T-helper 17 cell (primary cell): ENCODE measurements around the gene CTDSP1. TPM values are rescaled to one million over a fixed set of nuclear protein-coding genes. Genes with fewer than 3 reads are reported as not detected.

Experiments
- ATAC-seq: fragments of 150-1000 bp; cut with Tn5 transposase; 2 replicates; pipeline ENCODE4 v1.10.0; 2021; ENCODE audit warnings: mild to moderate bottlenecking, moderate library complexity
- DNase-seq, 3 donors: peaks; one replicate each; pipeline versions ENCODE4 v3.0.0 to v3.0.0-alpha.2; 2020 to 2021
- H3K9me3 ChIP-seq: one replicate; pipeline ENCODE4 v1.7.0; 2013; ENCODE audit warnings: low read length, mild to moderate bottlenecking; ENCODE audit not compliant: control insufficient read depth, poor library complexity, severe bottlenecking
- H3K27ac Mint-ChIP-seq: one replicate; pipeline ENCODE4 v1.8.0; 2022; ENCODE audit warnings: mild to moderate bottlenecking, moderate library complexity, mixed read lengths
- H3K27me3 Mint-ChIP-seq: one replicate; pipeline ENCODE4 v1.8.0; 2022; ENCODE audit warnings: mixed read lengths
- H3K36me3 Mint-ChIP-seq: one replicate; pipeline ENCODE4 v1.8.0; 2022; ENCODE audit warnings: low read depth, mixed read lengths
- H3K4me1 Mint-ChIP-seq: one replicate; pipeline ENCODE4 v1.8.0; 2022; ENCODE audit warnings: mild to moderate bottlenecking, mixed read lengths
- H3K4me3 Mint-ChIP-seq: one replicate; pipeline ENCODE4 v1.8.0; 2022; ENCODE audit warnings: mild to moderate bottlenecking, moderate library complexity, mixed read lengths
- total RNA-seq, 4 donors: library from RNA in 2 of 4; stranded (reverse) in 2 of 4; gene quantifications; one replicate each; pipeline ENCODE4 v1.2.3 and lab custom pipeline; 2022 to 2026

The CTDSP1 gene
- total RNA-seq, 2 donors from 2014 or later = 109 to 132 TPM

DNA sequence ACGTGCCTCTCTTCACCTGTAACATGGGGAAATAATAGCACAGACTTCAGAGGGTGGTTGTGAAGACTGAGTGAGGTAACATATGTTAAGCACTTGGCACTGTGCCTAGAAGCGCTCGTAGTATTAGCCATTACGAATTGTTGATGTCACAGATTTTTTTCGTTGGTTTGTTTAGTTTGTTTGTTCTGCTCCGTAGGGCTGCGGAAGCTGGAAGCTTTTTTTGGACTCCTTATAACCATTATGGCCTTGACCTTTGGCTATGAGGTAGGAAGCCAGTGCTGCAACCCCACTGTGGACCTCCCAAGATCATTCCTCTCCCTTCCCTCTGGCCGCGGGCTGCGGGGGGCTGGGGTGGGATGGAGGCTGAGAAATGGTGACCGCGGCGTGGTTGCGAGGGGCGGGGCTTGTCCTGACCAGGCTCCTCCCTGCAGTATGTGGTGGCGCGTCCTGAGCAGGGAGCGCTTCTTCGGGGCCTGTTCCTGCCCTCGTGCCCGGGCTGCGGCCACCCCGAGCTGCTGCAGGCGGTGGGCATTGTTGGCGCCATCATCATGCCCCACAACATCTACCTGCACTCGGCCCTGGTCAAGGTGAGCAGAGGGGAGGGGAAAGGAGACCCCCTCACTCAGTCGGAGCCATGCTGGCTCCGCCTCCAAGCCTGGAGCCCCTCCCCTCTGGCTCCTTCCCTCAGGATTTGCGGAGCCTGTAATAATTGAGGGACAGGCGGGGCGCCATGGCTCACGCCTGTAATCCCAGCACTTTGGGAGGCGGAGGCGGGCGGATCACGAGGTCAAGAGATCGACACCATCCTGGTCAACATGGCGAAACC is 12.1 kb upstream of the CTDSP1 start:
- DNase-seq = no peak
- no peak overlapping the region for H3K4me3 Mint-ChIP-seq
- peaks cover 4% of the 10 kb centered on the region for H3K4me1 Mint-ChIP-seq
- H3K27ac Mint-ChIP-seq = peak overlapping the region; percentile 51
- peak; percentile 52 for ATAC-seq
- H3K9me3 ChIP-seq = no peaks in the 10 kb centered on the region
- no peaks in the 10 kb centered on the region for H3K36me3 Mint-ChIP-seq
- peaks cover 11% of the 10 kb centered on the region for H3K27me3 Mint-ChIP-seq

DNA sequence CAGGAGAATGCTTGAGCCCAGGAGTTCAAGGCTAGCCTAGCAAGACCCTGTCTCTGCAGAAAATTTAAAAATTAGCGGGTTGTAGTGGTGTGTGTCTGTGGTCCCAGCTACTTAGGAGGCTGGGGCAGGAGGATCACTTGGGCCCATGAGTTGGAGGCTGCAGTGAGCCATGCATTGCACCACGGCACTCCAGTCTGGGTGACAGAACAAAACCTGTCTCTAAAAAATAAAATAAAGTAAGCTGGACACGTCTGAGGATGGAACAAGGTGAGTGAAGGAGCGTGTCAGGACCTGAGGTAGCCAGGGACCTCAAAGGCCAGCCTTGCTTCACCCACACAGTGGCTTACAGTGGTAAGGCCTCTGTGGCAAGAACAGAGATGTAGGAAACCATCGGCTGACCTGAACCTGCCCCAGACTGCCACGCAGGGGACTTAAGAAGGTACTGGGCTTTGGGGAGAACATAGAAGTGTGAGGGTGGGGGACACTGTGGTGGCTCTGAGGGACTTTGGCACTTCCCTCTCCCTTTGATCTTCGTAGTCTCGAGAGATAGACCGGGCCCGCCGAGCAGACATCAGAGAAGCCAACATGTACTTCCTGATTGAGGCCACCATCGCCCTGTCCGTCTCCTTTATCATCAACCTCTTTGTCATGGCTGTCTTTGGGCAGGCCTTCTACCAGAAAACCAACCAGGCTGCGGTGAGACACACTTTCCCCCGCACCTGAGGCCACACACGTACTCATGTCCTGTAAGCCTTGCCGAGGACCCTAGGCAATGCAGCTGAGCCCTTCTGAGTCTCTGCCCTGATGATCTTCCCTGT is 10.1 kb upstream of the CTDSP1 start:
- ATAC-seq (no peak), DNase-seq (no peak)
- Mint-ChIP-seq H3K4me3 (no peak overlapping the region), H3K27me3 (peaks cover 11% of the 10 kb centered on the region), H3K27ac (no peak overlapping the region), H3K36me3 (no peaks in the 10 kb centered on the region), H3K4me1 (peaks cover 9% of the 10 kb centered on the region)
- no peaks in the 10 kb centered on the region for H3K9me3 ChIP-seq

- ATAC-seq = no peak
- DNase-seq = no peak
- Mint-ChIP-seq H3K27me3 (peaks cover 11% of the 10 kb centered on the region), H3K27ac (no peak overlapping the region), H3K4me1 (peaks cover 15% of the 10 kb centered on the region), H3K4me3 (no peak overlapping the region), H3K36me3 (no peaks in the 10 kb centered on the region)
- H3K9me3 ChIP-seq = no peaks in the 10 kb centered on the region
Measured at GRCh38 chr2:218391202-218391601, 8.5 kb upstream of the CTDSP1 start.

DNA sequence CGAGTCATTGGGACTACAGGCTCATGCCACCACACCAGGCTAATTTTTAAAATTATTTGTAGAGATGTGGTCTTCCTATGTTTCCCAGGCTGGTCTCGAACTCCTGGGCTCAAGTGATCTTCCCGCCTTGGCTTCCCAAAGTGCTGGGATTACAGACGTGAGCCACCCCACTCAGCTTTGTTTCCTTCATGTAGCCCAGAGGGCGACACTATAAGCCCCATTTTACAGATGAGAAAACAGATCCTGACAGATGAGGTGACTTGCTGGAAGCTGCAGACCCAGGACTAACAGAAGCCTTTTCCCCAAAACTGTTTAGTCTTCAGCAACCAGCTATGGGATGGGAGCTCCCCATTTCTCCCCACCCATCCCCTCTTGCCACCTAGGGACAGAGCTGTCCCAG is 7.2 kb upstream of the CTDSP1 start:
- DNase-seq (no peak), ATAC-seq (no peak)
- H3K9me3 ChIP-seq = no peaks in the 10 kb centered on the region
- peaks cover 21% of the 10 kb centered on the region for H3K4me1 Mint-ChIP-seq
- no peaks in the 10 kb centered on the region for H3K27me3 Mint-ChIP-seq
- no peaks in the 10 kb centered on the region for H3K36me3 Mint-ChIP-seq
- H3K4me3 Mint-ChIP-seq = no peak overlapping the region
- H3K27ac Mint-ChIP-seq = no peak overlapping the region

DNA sequence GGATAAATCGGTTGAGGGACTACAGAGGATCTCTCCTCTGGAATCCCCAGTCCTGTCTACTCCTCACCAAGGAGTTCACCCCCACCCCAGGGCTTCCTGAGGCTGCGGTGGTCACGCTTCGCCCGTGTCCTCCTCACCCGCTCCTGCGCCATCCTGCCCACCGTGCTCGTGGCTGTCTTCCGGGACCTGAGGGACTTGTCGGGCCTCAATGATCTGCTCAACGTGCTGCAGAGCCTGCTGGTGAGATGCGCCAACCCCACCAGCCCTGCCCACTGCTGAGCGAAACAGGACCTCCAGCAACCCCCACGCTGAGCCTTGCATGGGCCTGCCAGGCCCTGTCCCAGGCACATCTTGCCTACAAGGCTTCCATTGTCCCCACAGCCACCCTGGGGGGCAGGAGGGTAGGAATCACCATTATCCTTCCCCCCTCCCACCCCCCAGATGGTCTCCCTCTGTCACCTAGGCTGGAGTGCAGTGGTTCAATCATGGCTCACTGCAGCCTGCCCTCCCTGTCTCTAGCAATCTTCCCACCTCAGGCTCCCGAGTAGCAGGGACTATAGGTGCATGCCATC is 6.7 kb upstream of the CTDSP1 start:
- DNase-seq (no peak), ATAC-seq (no peak)
- Mint-ChIP-seq H3K4me1 (peaks cover 26% of the 10 kb centered on the region), H3K27me3 (no peaks in the 10 kb centered on the region), H3K4me3 (no peak overlapping the region), H3K27ac (no peak overlapping the region), H3K36me3 (no peaks in the 10 kb centered on the region)
- H3K9me3 ChIP-seq = no peaks in the 10 kb centered on the region

DNA sequence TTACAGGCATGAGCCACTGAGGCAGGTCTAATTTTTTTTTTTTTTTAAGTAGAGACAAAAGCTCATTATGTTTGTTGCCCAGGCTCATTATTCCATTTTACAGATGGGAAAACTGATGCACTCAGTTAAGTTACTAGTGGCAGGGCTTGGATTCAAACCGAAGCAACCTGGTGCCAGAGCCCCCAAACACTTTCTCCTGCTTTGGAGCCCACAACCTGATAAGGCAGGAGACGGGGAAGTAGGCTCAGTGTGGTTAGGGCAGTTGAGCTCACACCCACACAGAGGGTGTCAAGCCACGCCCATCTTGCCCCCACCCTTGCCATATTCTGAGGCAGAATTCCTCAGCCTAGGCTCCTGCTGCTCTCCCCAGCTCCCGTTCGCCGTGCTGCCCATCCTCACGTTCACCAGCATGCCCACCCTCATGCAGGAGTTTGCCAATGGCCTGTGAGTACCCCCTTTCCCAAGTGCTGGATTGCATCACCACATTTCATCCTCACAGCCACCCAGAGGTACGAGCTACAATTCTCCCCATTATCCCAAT is 5.8 kb upstream of the CTDSP1 start:
- DNase-seq = no peak
- Mint-ChIP-seq H3K4me3 (no peak overlapping the region), H3K36me3 (no peaks in the 10 kb centered on the region), H3K27me3 (no peaks in the 10 kb centered on the region), H3K4me1 (peaks cover 31% of the 10 kb centered on the region), H3K27ac (no peak overlapping the region)
- ATAC-seq = no peak
- no peaks in the 10 kb centered on the region for H3K9me3 ChIP-seq

DNA sequence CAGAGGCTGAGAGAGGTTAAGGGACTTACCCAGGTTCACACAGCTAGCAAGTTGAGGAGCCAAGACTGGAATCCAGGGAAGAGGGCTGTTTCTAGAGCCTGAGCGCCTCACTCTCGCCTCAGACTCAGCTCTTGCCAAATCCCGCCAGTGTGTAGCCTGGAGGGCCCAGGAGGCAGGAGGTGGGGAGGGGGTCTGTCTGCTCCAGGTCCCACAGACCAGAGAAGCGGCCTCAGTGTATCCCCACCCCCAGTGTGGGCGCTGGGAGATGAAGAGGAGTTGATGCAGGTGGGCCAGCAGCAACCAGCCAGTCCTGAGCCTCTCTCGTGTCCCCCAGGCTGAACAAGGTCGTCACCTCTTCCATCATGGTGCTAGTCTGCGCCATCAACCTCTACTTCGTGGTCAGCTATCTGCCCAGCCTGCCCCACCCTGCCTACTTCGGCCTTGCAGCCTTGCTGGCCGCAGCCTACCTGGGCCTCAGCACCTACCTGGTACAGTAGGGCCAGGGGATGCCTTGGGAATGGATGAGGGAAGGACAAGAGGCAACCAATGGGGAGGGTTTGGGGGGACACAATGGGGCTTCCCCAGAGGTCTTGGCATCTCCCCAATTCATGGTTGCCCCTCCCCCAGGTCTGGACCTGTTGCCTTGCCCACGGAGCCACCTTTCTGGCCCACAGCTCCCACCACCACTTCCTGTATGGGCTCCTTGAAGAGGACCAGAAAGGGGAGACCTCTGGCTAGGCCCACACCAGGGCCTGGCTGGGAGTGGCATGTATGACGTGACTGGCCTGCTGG is 5.2 kb upstream of the CTDSP1 start:
- no peak for ATAC-seq
- H3K27ac Mint-ChIP-seq = no peak overlapping the region
- H3K36me3 Mint-ChIP-seq = no peaks in the 10 kb centered on the region
- H3K27me3 Mint-ChIP-seq = no peaks in the 10 kb centered on the region
- DNase-seq = no peak
- no peaks in the 10 kb centered on the region for H3K9me3 ChIP-seq
- H3K4me1 Mint-ChIP-seq = peaks cover 31% of the 10 kb centered on the region
- H3K4me3 Mint-ChIP-seq = no peak overlapping the region

GRCh38 chr2:218395090-218395444 is 4.6 kb upstream of the CTDSP1 start:
- no peaks in the 10 kb centered on the region for H3K9me3 ChIP-seq
- Mint-ChIP-seq H3K27me3 (no peaks in the 10 kb centered on the region), H3K4me1 (peaks cover 31% of the 10 kb centered on the region), H3K4me3 (no peak overlapping the region), H3K27ac (no peak overlapping the region), H3K36me3 (peaks cover under 1% of the 10 kb centered on the region)
- no peak for ATAC-seq
- no peak for DNase-seq

DNA sequence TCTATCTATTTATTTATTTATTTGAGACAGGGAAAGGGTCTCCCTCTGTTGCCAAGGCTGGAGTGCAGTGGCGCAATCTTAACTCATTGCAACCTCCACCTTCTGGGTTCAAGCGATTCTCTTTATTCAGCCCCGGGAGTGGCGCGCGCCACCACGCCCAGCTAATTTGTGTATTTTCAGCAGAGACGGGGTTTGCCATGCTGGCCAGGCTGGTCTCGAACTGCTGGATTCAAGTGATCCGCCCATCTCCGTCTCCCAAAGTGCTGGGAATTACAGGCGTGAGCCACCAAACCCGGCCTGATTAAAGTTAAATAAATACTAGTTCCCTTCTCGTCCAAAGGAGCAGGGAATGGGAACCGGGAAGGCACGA is 4.2 kb upstream of the CTDSP1 start:
- ATAC-seq (no peak), DNase-seq (no peak)
- Mint-ChIP-seq H3K27ac (peak overlapping the region; percentile 97), H3K4me1 (peaks cover 34% of the 10 kb centered on the region), H3K4me3 (peak overlapping the region; percentile 63), H3K27me3 (no peaks in the 10 kb centered on the region), H3K36me3 (peaks cover 2% of the 10 kb centered on the region)
- no peaks in the 10 kb centered on the region for H3K9me3 ChIP-seq

DNA sequence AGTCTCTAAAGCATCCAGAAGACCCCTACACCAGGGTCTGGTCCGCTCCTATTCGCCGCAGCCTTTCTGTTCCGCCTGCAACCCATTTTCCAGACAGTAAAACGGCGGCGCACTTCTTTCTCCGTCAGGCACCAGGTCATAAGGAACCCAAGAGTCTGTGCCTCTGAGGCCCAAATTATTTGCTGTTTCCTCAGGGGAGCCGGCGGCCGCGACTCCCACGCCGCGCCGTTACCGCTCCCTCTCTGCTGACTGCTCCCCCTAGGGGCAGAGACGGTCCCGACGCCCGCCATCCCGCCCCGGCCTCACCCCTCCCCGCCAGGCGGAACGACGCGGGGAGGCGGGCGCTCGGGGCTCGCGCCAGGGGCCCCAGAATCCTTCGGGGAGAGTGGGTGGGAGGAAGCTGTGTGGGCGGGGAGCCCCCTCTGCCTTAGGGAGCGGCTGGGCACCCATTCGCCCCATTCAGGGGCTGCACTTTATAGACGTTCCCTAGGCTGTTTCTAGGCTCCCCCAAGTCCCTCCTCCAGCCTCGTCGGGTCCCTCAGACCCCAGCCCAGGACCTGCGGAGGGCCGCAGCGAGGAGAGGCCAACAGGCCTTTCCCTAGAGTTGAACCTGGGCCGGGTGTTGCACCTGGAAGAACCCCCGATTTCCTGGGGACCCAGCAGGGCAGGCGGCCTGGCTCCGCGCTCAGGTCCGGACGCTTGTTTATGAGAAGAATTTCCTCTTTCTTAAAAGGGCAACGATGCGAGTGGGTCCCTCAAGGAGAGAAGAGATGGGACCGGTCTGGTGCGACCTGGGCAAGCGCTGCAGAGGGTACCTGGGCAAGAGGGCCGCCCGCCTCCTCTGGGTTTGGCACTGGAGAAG is 3.6 kb upstream of the CTDSP1 start:
- peak; percentile 90 to 93 (median 91) for DNase-seq
- H3K9me3 ChIP-seq = no peaks in the 10 kb centered on the region
- peak overlapping the region; percentile 95 for H3K4me3 Mint-ChIP-seq
- no peaks in the 10 kb centered on the region for H3K27me3 Mint-ChIP-seq
- peak; percentile 78 for ATAC-seq
- H3K36me3 Mint-ChIP-seq = peaks cover 2% of the 10 kb centered on the region
- H3K27ac Mint-ChIP-seq = peak overlapping the region; percentile 97
- peaks cover 34% of the 10 kb centered on the region for H3K4me1 Mint-ChIP-seq

DNA sequence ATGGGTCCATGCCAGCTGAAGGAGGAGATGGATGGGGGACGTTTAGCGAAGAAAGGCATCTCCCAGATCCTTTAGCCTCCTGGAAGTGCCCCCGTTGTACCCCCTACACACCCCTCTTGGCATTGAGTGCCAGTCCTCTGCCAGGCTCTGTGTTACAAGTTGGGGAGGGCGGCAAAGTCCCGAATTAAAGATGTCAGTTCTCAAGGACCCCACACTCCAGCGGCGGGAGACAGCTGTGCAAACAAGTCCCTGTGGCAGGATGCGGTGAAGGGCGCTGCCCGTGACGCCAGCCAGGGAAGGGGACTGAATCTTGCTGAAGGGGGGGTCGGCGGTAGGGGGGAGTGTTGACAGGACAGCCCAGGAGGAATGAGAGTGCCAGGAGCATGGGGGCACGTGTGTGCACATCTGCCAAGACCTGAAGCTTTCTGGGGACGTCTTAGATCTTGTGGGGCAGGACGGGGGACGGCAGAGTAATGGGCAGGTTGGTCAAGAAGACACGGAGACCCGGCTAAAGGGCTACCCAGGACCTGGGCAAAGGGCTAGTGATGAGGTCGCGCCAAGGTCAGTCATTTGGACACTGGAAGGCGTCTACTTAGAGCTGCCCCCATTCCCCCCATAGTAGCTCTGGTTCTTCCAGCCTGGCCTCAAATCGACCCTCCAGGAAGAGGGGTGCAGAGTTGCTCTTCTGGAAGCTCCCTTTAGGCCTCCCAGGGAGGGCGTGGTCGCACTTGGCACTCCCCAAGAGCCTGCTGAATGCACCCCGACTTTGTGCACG is 2.8 kb upstream of the CTDSP1 start:
- H3K4me3 Mint-ChIP-seq = peak overlapping the region; percentile 95
- no peaks in the 10 kb centered on the region for H3K9me3 ChIP-seq
- peaks cover 38% of the 10 kb centered on the region for H3K4me1 Mint-ChIP-seq
- H3K27me3 Mint-ChIP-seq = no peaks in the 10 kb centered on the region
- peak overlapping the region; percentile 97 for H3K27ac Mint-ChIP-seq
- peak; percentile 17 for ATAC-seq
- H3K36me3 Mint-ChIP-seq = peaks cover 2% of the 10 kb centered on the region
- peak; percentile 51 to 67 (median 56) for DNase-seq
